Measurements from ENCODE around the gene PCK2. TPM values are rescaled to one million over a fixed set of nuclear protein-coding genes. Genes with fewer than 3 reads are reported as not detected.

Gene PCK2
- total and polyA plus RNA-seq, 2 donors (not counting 3 experiments of a cell fraction or from before 2014, with no cell fraction given), result 23.5 to 24.5 TPM

GRCh38 chr14:24144451-24144850 is 50.3 kb downstream of the PCK2 start:
- H3K27ac ChIP-seq (ENCODE audit: insufficient read depth, low read depth, low read length), result no peak overlapping the region
- no peaks in the 10 kb centered on the region for H3K9me1 ChIP-seq (replicated peaks; ENCODE audit: control insufficient read depth, extremely low read depth, insufficient read depth, low read length)
- peaks cover 23% of the 10 kb centered on the region for H3K4me1 ChIP-seq (ENCODE audit: control insufficient read depth, extremely low read depth, insufficient read depth, low read length)
- H3K79me2 ChIP-seq (ENCODE audit: control insufficient read depth, insufficient read depth, low read length), result peaks cover 32% of the 10 kb centered on the region
- H3K4me3 ChIP-seq (replicated peaks in 1 of 3; ENCODE audit: insufficient read depth in 1 of 3, low read depth in 1 of 3, low read length in 3 of 3), result no peak overlapping the region
- no peak for TF ChIP-seq GATA2 (IDR thresholded peaks at IDR 0.05; ENCODE audit: insufficient read depth, insufficient read length, low read depth, low read length)
- no peak for TF ChIP-seq POLR2AphosphoS5 (IDR thresholded peaks at IDR 0.05; ENCODE audit: insufficient read depth, low read depth, low read length)
- TF ChIP-seq JUN (IDR thresholded peaks at IDR 0.05; ENCODE audit: borderline replicate concordance, insufficient read depth, insufficient read length, low read depth), result no peak
- TF ChIP-seq CTCF (IDR thresholded peaks at IDR 0.05; ENCODE audit: extremely low read depth in 1 of 2, insufficient read depth in 1 of 2, low read depth in 1 of 2, low read length in 2 of 2), result no peak
- TF ChIP-seq POLR2A (IDR thresholded peaks at IDR 0.05; ENCODE audit: low read depth, low read length), result no peak
- no peak for TF ChIP-seq MAX (IDR thresholded peaks at IDR 0.05; ENCODE audit: insufficient read depth, insufficient read length)
- TF ChIP-seq MYC (IDR thresholded peaks at IDR 0.05; ENCODE audit: low read depth, low read length), result no peak
- TF ChIP-seq EZH2 (IDR thresholded peaks at IDR 0.05; ENCODE audit: borderline replicate concordance, low read depth, low read length, severe bottlenecking), result no peak
- TF ChIP-seq FOS (IDR thresholded peaks at IDR 0.05; ENCODE audit: borderline replicate concordance, insufficient read depth, low read length), result no peak
- H3K27me3 ChIP-seq (ENCODE audit: control insufficient read depth in 2 of 2, insufficient read depth in 2 of 2, low read length in 2 of 2), result no peaks in the 10 kb centered on the region
- no peaks in the 10 kb centered on the region for H4K20me1 ChIP-seq (replicated peaks; ENCODE audit: control insufficient read depth, extremely low read depth, insufficient read depth, low read length)
- no peaks in the 10 kb centered on the region for H3K9me3 ChIP-seq (replicated peaks; ENCODE audit: control insufficient read depth, insufficient read depth, low read length)
- H3K4me2 ChIP-seq (ENCODE audit: insufficient read depth, low read length), result no peak overlapping the region
- no peak overlapping the region for H2AFZ ChIP-seq (ENCODE audit: low read depth, low read length)
- ChIA-PET CTCF (interaction anchor here (1.6 kb wide), 1 partner anchor 16 kb away, joined by 9 read pairs; the partner anchor contains the start of gene IRF9), POLR2A (no interaction called here)
- FAIRE-seq (no peak), DNase-seq (ENCODE audit: low read depth, low spot score) (no peak)
- H3K36me3 ChIP-seq (ENCODE audit: control insufficient read depth in 2 of 2, extremely low read depth in 1 of 2, insufficient read depth in 2 of 2, low read length in 2 of 2), result peaks cover 0 to 7% of the 10 kb centered on the region in 2 experiments
- dilution Hi-C loops (cut with MboI; ENCODE audit: extremely low pct_ligation_motif_present, low sequenced_read_pairs), result no loop called here
- BruUV-seq (replicated peaks), result no TSS peak
- intact Hi-C loops (cut with micrococcal nuclease), result no loop called here
- H3K9ac ChIP-seq (replicated peaks; ENCODE audit: extremely low read depth, insufficient read depth, low read length), result no peak overlapping the region
